ENCODE results near the gene MAFB.

MAFB gene

GRCh38 chr20:40681165-40681564 is 7.9 kb downstream of the MAFB start:
- no peak for DNase-seq

GRCh38 chr20:40680161-40680959 is 8.7 kb downstream of the MAFB start:
- no peak for DNase-seq

- DNase-seq = no peak
Observed at GRCh38 chr20:40679184-40679583, 9.9 kb downstream of the MAFB start.

- no peak for DNase-seq
Observed at GRCh38 chr20:40678286-40678875, 10.7 kb downstream of the MAFB start.

GRCh38 chr20:40677343-40677924 is 11.6 kb downstream of the MAFB start:
- DNase-seq = no peak

- DNase-seq = no peak
Observed at GRCh38 chr20:40676491-40677269, 12.4 kb downstream of the MAFB start.

- DNase-seq = no peak
Observed at GRCh38 chr20:40675599-40676221, 13.3 kb downstream of the MAFB start.

GRCh38 chr20:40673442-40673841 is 15.6 kb downstream of the MAFB start:
- DNase-seq = no peak

- no peak for DNase-seq
Observed at GRCh38 chr20:40672095-40672494, 16.9 kb downstream of the MAFB start.

- no peak for DNase-seq
Observed at GRCh38 chr20:40670253-40670652, 18.8 kb downstream of the MAFB start.

- DNase-seq = no peak
Observed at GRCh38 chr20:40669692-40670091, 19.3 kb downstream of the MAFB start.

GRCh38 chr20:40668449-40669228 is 20.4 kb downstream of the MAFB start:
- no peak for DNase-seq

GRCh38 chr20:40667503-40667902 is 21.5 kb downstream of the MAFB start:
- DNase-seq = no peak

- no peak for DNase-seq
Observed at GRCh38 chr20:40666336-40666735, 22.7 kb downstream of the MAFB start.

- DNase-seq = no peak
Observed at GRCh38 chr20:40664891-40665290, 24.1 kb downstream of the MAFB start.

- DNase-seq = no peak
Observed at GRCh38 chr20:40663991-40664880, 24.8 kb downstream of the MAFB start.

GRCh38 chr20:40663304-40663790 is 25.7 kb downstream of the MAFB start:
- DNase-seq = no peak

- DNase-seq = no peak
Observed at GRCh38 chr20:40659567-40659966, 29.5 kb downstream of the MAFB start.

- DNase-seq = no peak
Observed at GRCh38 chr20:40658509-40658908, 30.5 kb downstream of the MAFB start.

- no peak for DNase-seq
Observed at GRCh38 chr20:40657526-40657925, 31.5 kb downstream of the MAFB start.

- no peak for DNase-seq
Observed at GRCh38 chr20:40655451-40655850, 33.6 kb downstream of the MAFB start.

Measured in CD4-positive, alpha-beta T cell treated with Interleukin-4 for 1 hour (primary cell).